HL-60 (cell line): ENCODE data around the gene RPS6KA4.

Experiments
- DNase-seq, 2 experiments: peaks; one replicate each; pipeline ENCODE4 v3.0.0-alpha.2; 2010 to 2020; ENCODE audit warnings: low read depth in 1 of 2, low spot score in 1 of 2
- H3K27ac ChIP-seq: fragments of 250-450 bp; sonication (Bioruptor Pico); replicated peaks from 2 replicates; pipeline ENCODE4 v1.5.1; 2020; ENCODE audit warnings: mild to moderate bottlenecking, moderate library complexity
- H3K27me3 ChIP-seq: fragments of 250-450 bp; sonication (Bioruptor Pico); 2 replicates; pipeline ENCODE4 v1.5.1; 2021; ENCODE audit warnings: mild to moderate bottlenecking, moderate library complexity; ENCODE audit not compliant: insufficient read depth, poor library complexity, severe bottlenecking
- H3K4me3 ChIP-seq: replicated peaks from 2 replicates; pipeline ENCODE4 v1.5.1; 2011; ENCODE audit warnings: mild to moderate bottlenecking, control low read depth, low read length; ENCODE audit not compliant: insufficient read depth
- CTCF ChIP-seq: IDR thresholded peaks from one replicate; pipeline ENCODE4 v1.5.1; 2011; ENCODE audit warnings: low read length, control low read depth, inconsistent platforms; ENCODE audit not compliant: insufficient read depth
- GABPA ChIP-seq: IDR thresholded peaks from 2 replicates; pipeline ENCODE4 v1.6.1; 2012; ENCODE audit warnings: low read depth
- POLR2AphosphoS5 ChIP-seq: IDR thresholded peaks from 2 replicates; pipeline ENCODE4 v1.6.1; 2012; ENCODE audit warnings: low read depth
- REST ChIP-seq: IDR thresholded peaks from 2 replicates; pipeline ENCODE4 v1.6.1; 2012; ENCODE audit warnings: low read depth; ENCODE audit not compliant: insufficient replicate concordance
- SPI1 ChIP-seq: IDR thresholded peaks from 2 replicates; pipeline ENCODE4 v1.6.1; 2012; ENCODE audit warnings: low read depth, mild to moderate bottlenecking, borderline replicate concordance

The RPS6KA4 gene

GRCh38 chr11:64406221-64406946 is 47.4 kb downstream of the RPS6KA4 start:
- TF ChIP-seq CTCF (no peak), GABPA (no peak), REST (no peak), SPI1 (no peak), POLR2AphosphoS5 (no peak)
- H3K27ac ChIP-seq: no peak overlapping the region
- no peak overlapping the region for H3K4me3 ChIP-seq

GRCh38 chr11:64407221-64407620 is 48.3 kb downstream of the RPS6KA4 start:
- no peak overlapping the region for H3K27ac ChIP-seq
- TF ChIP-seq GABPA (no peak), SPI1 (no peak)
- H3K27me3 ChIP-seq: no peaks in the 10 kb centered on the region
- H3K4me3 ChIP-seq: no peak overlapping the region
- no peak for DNase-seq

More at GRCh38 chr11:64406221-64406946, 47.4 kb downstream of the RPS6KA4 start:
- DNase-seq: no peak
- no peaks in the 10 kb centered on the region for H3K27me3 ChIP-seq

GRCh38 chr11:64407630-64408029 is 48.7 kb downstream of the RPS6KA4 start:
- Histone ChIP-seq H3K4me3 (no peak overlapping the region), H3K27me3 (no peaks in the 10 kb centered on the region), H3K27ac (no peak overlapping the region)
- TF ChIP-seq CTCF (no peak), GABPA (no peak), SPI1 (no peak)
- DNase-seq: no peak

- Histone ChIP-seq H3K4me3 (no peak overlapping the region), H3K27ac (no peak overlapping the region), H3K27me3 (no peaks in the 10 kb centered on the region)
- TF ChIP-seq REST (no peak), CTCF (no peak), GABPA (no peak), POLR2AphosphoS5 (no peak), SPI1 (no peak)
- no peak for DNase-seq
Measured at GRCh38 chr11:64409278-64409677, 50.3 kb downstream of the RPS6KA4 start.
